Subcutaneous abdominal adipose tissue (tissue), 5 donors: Measurements from ENCODE around the gene RFTN1.

ENCODE experiments used
- H3K27ac ChIP-seq: one replicate; pipeline ENCODE4 v1.7.0; 2013; ENCODE audit warnings: low read depth, mild to moderate bottlenecking, inconsistent platforms, low read length, moderate library complexity
- H3K27me3 ChIP-seq, 5 donors: one replicate each; pipeline ENCODE4 v1.7.0; 2013; ENCODE audit warnings: low read length in 5 of 5, inconsistent platforms in 1 of 5; ENCODE audit not compliant: control insufficient read depth in 5 of 5, insufficient read depth in 4 of 5
- H3K36me3 ChIP-seq, 5 donors: one replicate each; pipeline ENCODE4 v1.7.0; 2013; ENCODE audit warnings: low read length in 5 of 5; ENCODE audit not compliant: control insufficient read depth in 5 of 5, insufficient read depth in 5 of 5
- H3K4me1 ChIP-seq, 5 donors: one replicate each; pipeline ENCODE4 v1.7.0; 2013; ENCODE audit warnings: low read length in 5 of 5, mild to moderate bottlenecking in 3 of 5, moderate library complexity in 1 of 5; ENCODE audit not compliant: control insufficient read depth in 5 of 5, insufficient read depth in 5 of 5
- H3K4me3 ChIP-seq, 5 donors: one replicate each; pipeline ENCODE4 v1.7.0; 2013; ENCODE audit warnings: low read length in 5 of 5, low read depth in 1 of 5
- H3K9ac ChIP-seq, 5 donors: one replicate each; pipeline ENCODE4 v1.7.0; 2013; ENCODE audit warnings: low read length in 5 of 5, mild to moderate bottlenecking in 4 of 5, moderate library complexity in 3 of 5
- H3K9me3 ChIP-seq, 5 donors: one replicate each; pipeline ENCODE4 v1.7.0; 2013; ENCODE audit warnings: low read length in 5 of 5; ENCODE audit not compliant: control insufficient read depth in 5 of 5
- donor health status: healthy.
- donor health status: healthy.
- donor health status: healthy.
- donor health status: healthy.
- donor health status: healthy.

Gene RFTN1

GRCh38 chr3:16481546-16481897 is 32.0 kb downstream of the RFTN1 start:
- Histone ChIP-seq H3K9me3 (no peaks in the 10 kb centered on the region), H3K9ac (peak overlapping the region in 1 of 5 donors; percentile 25), H3K27ac (peak overlapping the region; percentile 63), H3K27me3 (no peaks in the 10 kb centered on the region), H3K4me1 (peaks cover 5 to 68% (median 60%) of the 10 kb centered on the region in 5 donors), H3K36me3 (peaks cover 4 to 14% (median 12%) of the 10 kb centered on the region in 5 donors), H3K4me3 (peak overlapping the region in 1 of 5 donors; percentile 4)

DNA sequence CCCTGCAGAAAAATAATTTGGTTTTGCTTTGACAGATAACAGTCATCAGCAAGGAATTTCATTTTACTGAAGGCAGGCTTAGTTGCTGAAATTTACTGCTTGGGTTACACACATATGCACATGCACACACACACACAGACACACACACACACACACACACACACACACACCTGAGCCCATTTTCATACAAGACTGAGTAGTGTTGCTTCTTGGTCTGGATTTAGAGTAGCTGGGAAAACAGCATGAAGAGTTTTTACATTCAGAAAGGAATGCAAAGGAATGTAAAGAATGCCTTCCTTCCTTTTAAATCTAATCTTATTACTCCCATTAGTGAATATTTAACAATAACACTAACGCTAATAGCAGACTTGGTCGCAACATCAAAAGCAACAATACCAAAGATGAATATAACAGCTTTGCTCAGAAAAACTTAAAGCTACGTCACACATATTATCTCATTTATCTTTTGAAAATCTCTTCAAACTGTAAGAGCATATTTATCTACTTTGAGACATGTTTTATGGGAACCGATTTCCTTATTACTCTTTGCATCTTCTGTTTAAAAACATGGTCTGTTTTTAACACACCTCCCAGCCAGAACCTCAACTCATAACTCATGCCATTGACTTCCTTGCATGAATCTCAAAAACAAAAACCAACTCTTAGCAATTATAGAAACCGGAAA is 32.5 kb downstream of the RFTN1 start:
- H3K36me3 ChIP-seq, result peaks cover 4 to 14% (median 12%) of the 10 kb centered on the region in 5 donors
- H3K9me3 ChIP-seq, result no peaks in the 10 kb centered on the region
- H3K9ac ChIP-seq, result no peak overlapping the region
- H3K27me3 ChIP-seq, result no peaks in the 10 kb centered on the region
- H3K4me3 ChIP-seq, result no peak overlapping the region
- H3K4me1 ChIP-seq, result peaks cover 5 to 69% (median 63%) of the 10 kb centered on the region in 5 donors
- peak overlapping the region; percentile 63 for H3K27ac ChIP-seq

DNA sequence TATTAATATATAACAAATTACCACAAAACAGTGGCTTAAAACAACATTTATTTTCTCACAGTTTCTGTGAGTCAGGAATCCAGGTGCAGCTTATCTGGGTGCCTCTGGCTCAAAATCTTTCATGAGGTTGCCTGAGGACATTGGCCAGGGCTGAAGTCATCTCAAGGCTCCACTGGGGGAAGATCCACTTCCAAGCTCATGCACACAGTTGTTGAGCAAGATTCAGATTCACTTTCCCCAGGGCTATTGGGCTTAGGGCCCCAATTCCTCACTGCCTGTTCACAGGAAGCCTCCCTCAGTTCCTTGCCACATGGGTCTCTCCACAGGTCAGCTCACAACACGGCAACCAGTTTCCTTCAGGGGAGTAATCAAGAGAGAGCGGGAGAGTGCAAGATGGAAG is 35.0 kb downstream of the RFTN1 start:
- Histone ChIP-seq H3K4me1 (peaks cover 5 to 59% (median 49%) of the 10 kb centered on the region in 5 donors), H3K27me3 (no peaks in the 10 kb centered on the region), H3K36me3 (peaks cover 6 to 19% (median 12%) of the 10 kb centered on the region in 5 donors), H3K9ac (no peak overlapping the region), H3K27ac (peak overlapping the region; percentile 68), H3K4me3 (no peak overlapping the region), H3K9me3 (no peaks in the 10 kb centered on the region)

DNA sequence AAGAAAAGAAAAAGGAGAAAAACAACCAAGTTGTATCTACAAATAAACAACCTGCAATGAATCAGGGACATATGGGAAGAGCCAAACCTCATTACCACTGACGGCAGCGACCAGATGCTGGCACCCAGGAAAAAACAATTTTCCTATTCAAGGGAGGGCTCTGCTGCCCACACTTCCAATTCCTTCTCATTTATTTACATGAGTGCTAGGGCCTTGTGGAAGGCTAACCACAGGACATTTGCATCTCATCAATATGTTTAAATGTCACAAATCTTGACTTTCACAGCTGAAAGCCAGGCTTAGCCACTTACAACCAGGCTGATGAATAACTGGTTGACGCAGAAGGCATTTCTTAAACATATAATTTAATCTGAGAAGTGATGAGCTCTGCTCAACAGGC is 36.0 kb downstream of the RFTN1 start:
- Histone ChIP-seq H3K9me3 (no peaks in the 10 kb centered on the region), H3K4me3 (no peak overlapping the region), H3K27ac (peak overlapping the region; percentile 68), H3K4me1 (peaks cover 8 to 60% (median 42%) of the 10 kb centered on the region in 5 donors), H3K27me3 (no peaks in the 10 kb centered on the region), H3K36me3 (peaks cover 6 to 19% (median 12%) of the 10 kb centered on the region in 5 donors), H3K9ac (no peak overlapping the region)

DNA sequence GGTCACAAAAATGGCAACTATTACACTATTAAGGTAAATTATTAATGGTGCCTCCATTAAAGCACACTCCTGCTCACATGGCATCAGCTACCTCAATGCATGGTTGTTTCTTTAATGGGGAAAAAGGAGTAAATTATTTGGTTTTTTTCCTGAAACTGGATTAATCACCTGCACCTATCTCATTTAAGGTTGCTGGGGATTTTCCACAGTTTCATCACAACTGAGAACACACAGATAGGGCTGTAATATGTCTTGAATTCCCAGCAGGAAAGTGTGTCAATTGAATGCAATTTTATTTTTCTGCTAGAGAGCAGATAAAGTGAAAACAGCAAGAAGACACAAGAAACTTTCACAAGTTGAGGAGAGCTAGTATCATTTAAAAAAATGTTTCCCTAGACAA is 36.4 kb downstream of the RFTN1 start:
- Histone ChIP-seq H3K36me3 (peaks cover 6 to 19% (median 12%) of the 10 kb centered on the region in 5 donors), H3K4me1 (peaks cover 8 to 60% (median 42%) of the 10 kb centered on the region in 5 donors), H3K27me3 (no peaks in the 10 kb centered on the region), H3K4me3 (no peak overlapping the region), H3K9me3 (no peaks in the 10 kb centered on the region), H3K27ac (peak overlapping the region; percentile 68), H3K9ac (no peak overlapping the region)

GRCh38 chr3:16476636-16477035 is 36.9 kb downstream of the RFTN1 start:
- Histone ChIP-seq H3K27ac (peak overlapping the region; percentile 68), H3K4me1 (peaks cover 8 to 60% (median 42%) of the 10 kb centered on the region in 5 donors), H3K4me3 (no peak overlapping the region), H3K36me3 (peaks cover 6 to 19% (median 15%) of the 10 kb centered on the region in 5 donors), H3K9ac (no peak overlapping the region), H3K27me3 (no peaks in the 10 kb centered on the region), H3K9me3 (no peaks in the 10 kb centered on the region)

DNA sequence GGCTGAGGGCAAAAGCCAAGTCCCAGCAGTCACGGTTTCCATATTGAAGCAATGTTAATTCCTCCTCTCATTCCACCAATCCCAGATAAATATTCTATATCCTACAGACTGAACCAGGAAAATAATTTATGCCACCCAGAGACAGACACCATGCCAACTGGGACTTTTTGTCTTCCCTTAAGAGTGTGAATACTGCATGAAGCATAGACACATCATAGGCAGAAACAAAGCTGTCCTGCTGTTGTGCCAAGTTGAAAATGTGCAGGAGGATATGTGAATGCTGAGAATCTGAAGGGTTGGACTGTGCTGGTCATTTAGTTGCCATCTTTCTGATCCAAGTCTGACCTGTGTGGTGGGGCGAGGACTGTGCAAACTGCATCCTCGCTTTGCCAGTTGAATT is 37.7 kb downstream of the RFTN1 start:
- peaks cover 0 to 4% (median 0%) of the 10 kb centered on the region in 5 donors for H3K9me3 ChIP-seq
- no peak overlapping the region for H3K9ac ChIP-seq
- peak overlapping the region; percentile 31 for H3K27ac ChIP-seq
- H3K36me3 ChIP-seq, result peaks cover 6 to 23% (median 21%) of the 10 kb centered on the region in 5 donors
- peaks cover 8 to 52% (median 33%) of the 10 kb centered on the region in 5 donors for H3K4me1 ChIP-seq
- no peaks in the 10 kb centered on the region for H3K27me3 ChIP-seq
- H3K4me3 ChIP-seq, result no peak overlapping the region

- Histone ChIP-seq H3K9ac (no peak overlapping the region), H3K27ac (peak overlapping the region; percentile 25), H3K27me3 (no peaks in the 10 kb centered on the region), H3K4me3 (no peak overlapping the region), H3K9me3 (peaks cover 0 to 8% (median 4%) of the 10 kb centered on the region in 5 donors), H3K36me3 (peaks cover 6 to 21% (median 18%) of the 10 kb centered on the region in 5 donors), H3K4me1 (peaks cover 8 to 47% (median 38%) of the 10 kb centered on the region in 5 donors)
Observed at GRCh38 chr3:16474920-16475319, 38.6 kb downstream of the RFTN1 start.

DNA sequence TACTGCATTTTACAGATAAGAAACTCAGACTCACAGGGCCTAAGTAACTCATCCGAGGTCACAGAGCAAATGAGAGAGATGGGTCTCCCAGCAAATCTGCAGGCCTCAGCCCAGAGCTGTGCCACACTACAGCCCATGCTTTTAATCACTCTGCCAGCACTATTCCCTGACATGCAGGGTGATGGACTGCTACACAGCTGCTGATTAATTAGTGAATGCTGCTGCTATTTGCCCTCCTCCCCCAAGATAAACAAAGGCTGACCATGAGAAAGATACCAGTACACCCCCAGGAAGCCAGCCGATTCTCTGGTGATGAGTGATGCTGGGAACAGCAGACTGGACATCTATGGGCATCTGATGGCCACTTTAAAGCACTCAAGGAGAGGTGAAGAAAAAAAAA is 39.3 kb downstream of the RFTN1 start:
- Histone ChIP-seq H3K4me1 (peaks cover 8 to 47% (median 41%) of the 10 kb centered on the region in 5 donors), H3K36me3 (peaks cover 2 to 19% (median 16%) of the 10 kb centered on the region in 5 donors), H3K9me3 (peaks cover 0 to 8% (median 4%) of the 10 kb centered on the region in 5 donors), H3K27ac (no peak overlapping the region), H3K4me3 (no peak overlapping the region), H3K9ac (no peak overlapping the region), H3K27me3 (no peaks in the 10 kb centered on the region)

GRCh38 chr3:16472593-16472992 is 40.9 kb downstream of the RFTN1 start:
- Histone ChIP-seq H3K9me3 (peaks cover 0 to 8% (median 4%) of the 10 kb centered on the region in 5 donors), H3K27ac (peak overlapping the region; percentile 88), H3K4me1 (peaks cover 3 to 49% (median 37%) of the 10 kb centered on the region in 5 donors)

More at GRCh38 chr3:16472593-16472992, 40.9 kb downstream of the RFTN1 start:
- Histone ChIP-seq H3K27me3 (no peaks in the 10 kb centered on the region), H3K4me3 (no peak overlapping the region), H3K36me3 (peaks cover 2 to 19% (median 14%) of the 10 kb centered on the region in 5 donors), H3K9ac (peak overlapping the region in 1 of 5 donors; percentile 27)
